ENCODE results near the gene TMEM150A. TPM values are rescaled to one million over a fixed set of nuclear protein-coding genes. Genes with fewer than 3 reads are reported as not detected.

TMEM150A gene
- total and polyA plus RNA-seq, 2 of the 13 experiments (the other 11 are each of a cell fraction or from before 2014, with no cell fraction given) = 30.1 to 70.4 TPM

GRCh38 chr2:85584354-85584856 is 18.1 kb downstream of the TMEM150A start, which contains the start of gene VAMP5 (continued):
- TF ChIP-seq ZNF674 (CRISPR knock-in tag; IDR thresholded peaks at IDR 0.05; ENCODE audit: low read depth) (no peak), CREB3 (CRISPR knock-in tag; IDR thresholded peaks at IDR 0.05) (no peak; the same call in 1 of the 2 replicates), ZNF777 (CRISPR knock-in tag; IDR thresholded peaks at IDR 0.05) (peak; percentile 98), SRY (CRISPR knock-in tag; IDR thresholded peaks at IDR 0.05) (peak; percentile 77), ZNF10 (CRISPR knock-in tag; IDR thresholded peaks at IDR 0.05; ENCODE audit: borderline replicate concordance, low read depth) (no peak), IRF1 (CRISPR knock-in tag; IDR thresholded peaks at IDR 0.05; ENCODE audit: low read depth) (no peak), ZNF614 (CRISPR knock-in tag; IDR thresholded peaks at IDR 0.05; ENCODE audit: borderline replicate concordance) (peak; percentile 40; the same call in 1 of the 2 replicates), TP53 (CRISPR knock-in tag; conservative IDR thresholded peaks at IDR 0.05) (no peak), ARNT2 (CRISPR knock-in tag; IDR thresholded peaks at IDR 0.05; ENCODE audit: low read depth) (peak; percentile 84), HOMEZ (CRISPR knock-in tag; IDR thresholded peaks at IDR 0.05; ENCODE audit: low read depth) (no peak), ZBTB3 (CRISPR knock-in tag; IDR thresholded peaks at IDR 0.05; ENCODE audit: borderline replicate concordance, low read depth) (no peak; the same call in 1 of the 2 replicates), ATF7 (IDR thresholded peaks at IDR 0.05) (no peak), ATF7 (CRISPR knock-in tag; IDR thresholded peaks at IDR 0.05) (no peak; the same call in 1 of the 2 replicates), JDP2 (CRISPR knock-in tag; IDR thresholded peaks at IDR 0.05; ENCODE audit: borderline replicate concordance) (no peak; the same call in 1 of the 2 replicates), CC2D1A (CRISPR knock-in tag; IDR thresholded peaks at IDR 0.05) (no peak), BHLHE40 (IDR thresholded peaks at IDR 0.05; ENCODE audit: low read length) (0 out of 2 replicates have a peak, but pooled peaks have one; percentile 21), ZSCAN12 (CRISPR knock-in tag; IDR thresholded peaks at IDR 0.05) (no peak), ZNF605 (CRISPR knock-in tag; IDR thresholded peaks at IDR 0.05) (no peak), ZNF616 (CRISPR knock-in tag; IDR thresholded peaks at IDR 0.05; ENCODE audit: low read depth) (peak; percentile 67), ZNF44 (CRISPR knock-in tag; IDR thresholded peaks at IDR 0.05) (no peak), ZNF276 (CRISPR knock-in tag; IDR thresholded peaks at IDR 0.05; ENCODE audit: low read depth) (0 out of 2 replicates have a peak, but pooled peaks have one; percentile 95), RBM22 (optimal IDR thresholded peaks at IDR 0.05; ENCODE audit: low read length) (no peak), SP1 (IDR thresholded peaks at IDR 0.05) (no peak), SP1 (CRISPR knock-in tag; IDR thresholded peaks at IDR 0.05) (no peak; the same call in 1 of the 2 replicates), HOXA3 (CRISPR knock-in tag; IDR thresholded peaks at IDR 0.05) (peak; percentile 89), ZNF572 (CRISPR knock-in tag; IDR thresholded peaks at IDR 0.05) (no peak)
